C4-2B (cell line): ENCODE results near the gene THAP7.

Experiments
- H3K27ac ChIP-seq: fragments of 450-650 bp; 2 replicates; pipeline ENCODE4 v1.5.1; 2017
- CTCF ChIP-seq: fragments of 450-650 bp; conservative IDR thresholded peaks from 2 replicates; pipeline ENCODE4 v1.5.1; 2017; ENCODE audit warnings: mild to moderate bottlenecking
- ZFX ChIP-seq: fragments of 450-650 bp; IDR thresholded peaks from 2 replicates; pipeline ENCODE4 v1.6.1; 2017

THAP7 gene

GRCh38 chr22:21033895-21034294, 32.0 kb upstream of the THAP7 start:
- no peak for TF ChIP-seq CTCF
- H3K27ac ChIP-seq: no peak overlapping the region

GRCh38 chr22:21032868-21033688, 31.2 kb upstream of the THAP7 start:
- no peak overlapping the region for H3K27ac ChIP-seq
- TF ChIP-seq CTCF: no peak
- no peak for TF ChIP-seq ZFX

- H3K27ac ChIP-seq: no peak within 1 kb of the TSS
- TF ChIP-seq CTCF (no peak), ZFX (no peak)
These were observed 30.3 kb upstream of the THAP7 start, which contains the start of gene SLC7A4 for GRCh38 chr22:21032037-21032867. Gene SLC7A4 (minus strand): TSS chr22:21032561. CDS start chr22:21031812, 749 bp downstream.

- TF ChIP-seq ZFX (no peak), CTCF (no peak)
- no peak overlapping the region for H3K27ac ChIP-seq
These were observed 29.7 kb upstream of the THAP7 start for GRCh38 chr22:21031545-21032036.

- no peak for TF ChIP-seq CTCF
- no peak for TF ChIP-seq ZFX
- H3K27ac ChIP-seq: no peak overlapping the region
These were observed 29.0 kb upstream of the THAP7 start for GRCh38 chr22:21030621-21031544.

GRCh38 chr22:21030032-21030431, 28.1 kb upstream of the THAP7 start:
- no peak overlapping the region for H3K27ac ChIP-seq
- TF ChIP-seq CTCF (no peak), ZFX (no peak)
